Measurements from ENCODE around the gene ZBTB43.

- no peak for TF ChIP-seq RAD21 (IDR thresholded peaks at IDR 0.05)
- TF ChIP-seq CTCF (IDR thresholded peaks at IDR 0.05; ENCODE audit: low read depth, low read length, missing input control): no peak
- TF ChIP-seq MAX (IDR thresholded peaks at IDR 0.05): no peak
- TF ChIP-seq JUND (IDR thresholded peaks at IDR 0.05): no peak
These were observed 49.9 kb downstream of the ZBTB43 start for GRCh38 chr9:126854734-126855133.
